Stimulated activated CD4-positive, alpha-beta T cell treated with anti-CD3 and anti-CD28 coated beads, Interleukin-2, amount 100 ng/mL, for 4 hours (primary cell): ENCODE results near the gene CFAP20DC.
"Not testable (repeated sequence)": the region's sequence is repeated elsewhere in the genome, so short reads cannot be mapped to it uniquely, and the experiment has no call there.

Experiments used
- DNase-seq: peaks from one replicate; pipeline ENCODE4 v3.0.0-alpha.2; 2020; ENCODE audit warnings: low read depth

CFAP20DC gene

GRCh38 chr3:59049671-59050331 is at the start of gene CFAP20DC:
Gene CFAP20DC (minus strand): TSS chr3:59050025. CDS start chr3:59049631, 394 bp downstream.
- peak; percentile 88 for DNase-seq

- not testable (repeated sequence) for DNase-seq
Measured at GRCh38 chr3:59098516-59098915, 48.7 kb upstream of the CFAP20DC start.

- no peak for DNase-seq
Measured at GRCh38 chr3:59094446-59094845, 44.6 kb upstream of the CFAP20DC start.

DNA sequence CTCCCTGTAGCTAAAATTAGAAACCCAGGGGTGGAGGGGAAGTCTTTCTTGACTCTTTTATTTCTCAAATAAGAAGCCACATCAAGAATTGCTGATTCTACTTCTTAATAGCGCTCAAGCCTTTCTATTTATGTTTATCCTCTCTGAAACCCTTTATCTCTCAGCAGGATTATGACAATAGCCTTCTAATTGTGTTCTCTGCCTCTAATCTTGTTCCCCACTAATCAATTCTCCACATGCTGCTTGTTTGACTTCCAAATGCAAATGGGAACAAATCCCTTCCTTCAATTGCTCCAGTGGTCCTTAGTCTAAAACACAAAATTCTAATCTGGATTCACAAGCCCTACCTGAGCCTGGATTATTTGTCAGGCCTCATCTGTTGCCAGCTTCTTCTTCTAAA is 43.7 kb upstream of the CFAP20DC start:
- DNase-seq = no peak

- DNase-seq = no peak
Measured at GRCh38 chr3:59088761-59089160, 38.9 kb upstream of the CFAP20DC start.

GRCh38 chr3:59085976-59086375 is 36.2 kb upstream of the CFAP20DC start:
- no peak for DNase-seq

GRCh38 chr3:59084583-59084982 is 34.8 kb upstream of the CFAP20DC start:
- no peak for DNase-seq

DNA sequence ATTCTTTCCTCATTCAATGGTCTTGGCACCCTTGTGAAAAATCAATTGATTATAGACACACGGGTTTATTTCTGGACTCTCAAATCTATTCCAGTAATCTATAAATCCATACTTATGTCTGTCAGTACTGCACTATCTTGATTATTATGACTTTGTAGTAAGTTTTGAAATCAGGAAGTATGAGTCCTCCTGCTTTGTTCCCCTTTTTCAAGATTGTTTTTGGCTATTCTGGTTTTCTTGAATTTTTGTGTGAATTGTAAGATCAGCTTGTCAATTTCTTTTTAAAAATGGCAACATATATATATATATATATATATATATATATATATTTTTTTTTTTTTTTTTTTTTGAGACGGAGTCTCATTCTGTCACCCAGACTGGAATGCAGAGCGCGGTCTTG is 32.3 kb upstream of the CFAP20DC start:
- DNase-seq = no peak

GRCh38 chr3:59081071-59081470 is 31.2 kb upstream of the CFAP20DC start:
- DNase-seq = no peak

GRCh38 chr3:59079962-59080361 is 30.1 kb upstream of the CFAP20DC start:
- no peak for DNase-seq

GRCh38 chr3:59074764-59075163 is 24.9 kb upstream of the CFAP20DC start:
- no peak for DNase-seq

DNA sequence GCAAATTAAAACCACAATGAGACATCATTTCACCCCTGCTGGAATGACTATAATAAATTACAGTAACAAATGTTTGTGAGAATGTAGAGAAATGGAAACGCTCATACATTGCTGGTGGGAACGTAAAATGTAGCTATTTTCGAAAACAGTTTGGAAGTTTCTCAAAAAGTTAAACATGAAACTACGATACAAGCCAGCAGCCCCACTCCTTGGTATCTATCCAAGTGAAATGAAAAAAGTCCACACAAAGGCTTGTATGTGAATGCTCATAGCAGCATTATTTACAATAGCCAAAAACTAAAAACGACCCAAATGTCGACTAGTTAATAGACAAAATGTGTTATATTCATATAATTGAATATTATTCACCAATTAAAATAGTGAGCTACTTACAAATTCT is 22.9 kb upstream of the CFAP20DC start:
- no peak for DNase-seq

GRCh38 chr3:59069838-59070237 is 20.0 kb upstream of the CFAP20DC start:
- no peak for DNase-seq

GRCh38 chr3:59065240-59065639 is 15.4 kb upstream of the CFAP20DC start:
- no peak for DNase-seq

DNA sequence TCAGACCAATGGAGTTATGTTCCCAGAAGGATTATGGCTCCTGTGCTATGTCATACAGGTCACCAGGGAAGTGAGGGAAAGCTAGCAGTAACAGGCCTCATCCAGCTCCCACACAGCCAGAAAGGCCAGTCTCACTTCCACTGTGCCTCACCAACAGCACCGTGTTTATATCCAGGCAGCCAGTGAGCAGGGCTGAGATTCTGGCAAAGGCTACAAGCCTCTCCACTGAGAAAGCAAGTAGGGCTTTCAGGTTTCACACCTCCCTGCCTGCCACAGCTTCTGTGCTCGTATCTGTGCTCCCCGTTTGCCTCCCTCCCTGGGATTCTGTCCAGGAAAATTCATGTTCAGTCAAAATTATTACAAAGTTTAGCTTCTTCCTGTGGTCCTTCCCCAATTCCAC is 14.9 kb upstream of the CFAP20DC start:
- DNase-seq = no peak

DNA sequence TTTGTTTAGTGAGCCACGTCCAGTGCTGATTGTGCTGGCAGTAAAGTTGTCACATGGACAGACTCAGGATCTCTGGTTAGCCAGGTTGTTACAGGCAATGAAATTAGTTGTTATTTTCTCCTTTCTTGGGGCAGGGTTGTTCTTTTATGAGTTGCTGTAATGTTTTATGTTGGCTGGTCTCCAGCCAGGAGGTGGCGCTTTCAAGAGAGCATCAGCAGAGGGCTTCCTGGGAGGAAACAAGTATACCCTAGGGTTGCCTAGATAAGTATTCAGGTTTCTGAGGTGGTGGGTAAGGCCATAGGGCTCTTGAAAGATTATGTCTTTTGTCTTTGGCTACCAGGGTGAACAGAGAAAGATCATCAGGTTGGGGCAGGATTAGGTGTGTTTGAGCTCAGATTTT is 14.5 kb upstream of the CFAP20DC start:
- DNase-seq = no peak

- DNase-seq = no peak
Measured at GRCh38 chr3:59056706-59057105, 6.9 kb upstream of the CFAP20DC start.

GRCh38 chr3:59052803-59053411 is 3.1 kb upstream of the CFAP20DC start:
- no peak for DNase-seq

GRCh38 chr3:59050811-59051414 is 1.1 kb upstream of the CFAP20DC start:
- not testable (repeated sequence) for DNase-seq

DNA sequence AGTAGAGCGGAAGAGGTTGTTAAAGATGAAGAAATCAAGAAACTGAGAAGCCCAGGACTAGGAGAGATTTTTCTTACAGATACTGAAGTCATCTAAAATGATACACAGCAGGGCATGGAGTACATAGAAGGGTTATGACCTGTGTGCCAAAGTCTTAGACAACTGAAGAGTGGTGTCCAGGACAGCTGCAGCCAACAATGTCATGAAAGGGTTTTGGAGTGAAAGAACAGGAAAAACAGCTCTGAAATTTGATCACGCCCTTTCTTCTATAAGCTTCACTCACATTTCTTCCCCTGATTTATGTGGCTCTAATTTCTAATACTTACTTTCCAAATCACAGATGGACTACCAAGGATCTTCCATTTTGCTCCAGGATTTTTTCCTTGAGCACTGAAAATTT is 3.0 kb downstream of the CFAP20DC start:
- no peak for DNase-seq

DNA sequence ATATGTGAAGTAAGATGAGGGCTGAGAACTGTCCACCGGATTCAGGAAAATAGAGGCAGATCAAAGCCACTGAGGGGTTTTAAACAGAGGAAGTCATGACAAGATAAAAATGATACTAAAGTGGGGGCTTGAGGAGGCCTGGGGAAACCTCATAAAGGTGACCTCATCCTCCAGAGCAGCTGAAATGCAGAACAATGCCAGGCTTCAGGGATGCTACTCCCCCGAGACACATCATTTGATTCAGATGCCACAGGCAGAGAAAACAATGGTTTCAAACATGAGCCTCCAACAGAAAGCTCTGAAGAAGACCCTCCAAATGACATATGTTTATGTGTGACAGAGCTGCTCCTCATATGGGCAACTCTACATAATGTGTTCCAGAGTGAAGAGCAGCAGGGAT is 6.4 kb downstream of the CFAP20DC start:
- no peak for DNase-seq

GRCh38 chr3:59040902-59041301 is 8.9 kb downstream of the CFAP20DC start:
- DNase-seq = no peak

DNA sequence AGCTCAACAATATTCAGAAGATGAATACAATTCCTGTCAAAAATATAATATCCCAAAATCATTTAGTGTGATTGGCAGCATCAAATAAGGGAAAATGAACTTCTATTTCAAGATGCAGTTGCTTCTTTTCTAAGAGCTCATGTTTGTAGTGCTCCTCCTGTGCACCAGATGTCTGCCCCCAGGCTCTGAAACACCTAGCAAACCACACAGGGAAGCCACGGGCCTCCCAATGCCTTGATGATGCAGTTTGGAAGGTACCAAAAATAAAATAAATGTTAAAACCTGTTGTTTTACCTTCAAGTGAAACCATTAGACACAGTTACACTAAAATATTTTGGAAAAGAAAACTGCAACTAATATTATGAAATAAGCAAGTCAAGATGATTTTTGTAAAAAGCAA is 22.2 kb downstream of the CFAP20DC start:
- no peak for DNase-seq

- no peak for DNase-seq
Measured at GRCh38 chr3:59023612-59024011, 26.2 kb downstream of the CFAP20DC start.
